HCT116 (cell line): ENCODE measurements around the gene LPIN1. TPM values are rescaled to one million over a fixed set of nuclear protein-coding genes. Genes with fewer than 3 reads are reported as not detected.

ENCODE experiments used
- ATAC-seq: fragments of 200-7000 bp; cut with Tn5 transposase; 2 replicates; pipeline ENCODE4 v1.9.1; 2020; ENCODE audit warnings: mild to moderate bottlenecking, moderate library complexity
- BruUV-seq: library from RNA; stranded (reverse); fragments of 400-500 nt; replicated peaks from 2 replicates; lab custom pipeline; 2021; lab: Mats Ljungman, UMichigan
- CTCF ChIA-PET: fragments of 300-600 bp; sonication (Branson Sonifier 250); formaldehyde crosslinking; loops from one replicate; lab custom pipeline; 2021; ENCODE audit warnings: antibody characterized with exemption; lab: Charles Lee
- POLR2A ChIA-PET: fragments of 300-600, 350-600 bp; sonication (Branson Sonifier 250); formaldehyde crosslinking; loops from one replicate; lab custom pipeline; 2021; ENCODE audit warnings: antibody characterized with exemption; lab: Charles Lee
- RAD21 ChIA-PET, 2 experiments: fragments of 300-600 bp; sonication (Branson Sonifier 250); formaldehyde crosslinking; loops; one replicate each; lab custom pipeline; 2023; ENCODE audit warnings: low total read pairs in 2 of 2; ENCODE audit not compliant: uncharacterized antibody in 2 of 2, unreplicated experiment in 2 of 2, low non-redundant PET in 1 of 2; lab: Charles Lee
- DNase-seq: peaks from one replicate; pipeline ENCODE4 v3.0.0-alpha.2; 2010; ENCODE audit warnings: low read depth, low spot score
- H2AFZ ChIP-seq: fragments of 200-600 bp; shearing (Covaris generic), sonication (generic); 2 replicates; pipeline ENCODE4 v1.6.1; 2017; ENCODE audit warnings: low read depth, mixed run types, mixed read lengths, antibody characterized with exemption, low read length; ENCODE audit not compliant: poor library complexity, severe bottlenecking
- H3K27ac ChIP-seq: 2 replicates; pipeline ENCODE4 v1.5.1; 2012; ENCODE audit warnings: low read depth, low read length
- H3K27me3 ChIP-seq: fragments of 200-600 bp; sonication (generic); 2 replicates; pipeline ENCODE4 v1.6.1; 2016; ENCODE audit warnings: mixed run types, low read length, mixed read lengths; ENCODE audit not compliant: insufficient read depth
- H3K36me3 ChIP-seq, 2 experiments: fragments of 200-500 bp in 1 of 2; fragments of 200-600 bp in 1 of 2; sonication (Bioruptor generic) in 1 of 2; sonication (generic) in 1 of 2; 2 replicates each; pipeline versions ENCODE4 v1.5.1 to v1.6.1; 2014 to 2016; ENCODE audit warnings: low read length in 2 of 2, inconsistent platforms in 1 of 2, mixed read lengths in 1 of 2, mixed run types in 1 of 2; ENCODE audit not compliant: insufficient read depth in 2 of 2, control insufficient read depth in 1 of 2
- H3K4me1 ChIP-seq, 2 experiments: fragments of 200-600 bp in 1 of 2; sonication (generic) in 1 of 2; 2 replicates each; pipeline versions ENCODE4 v1.5.1 to v1.6.1; 2012 to 2017; ENCODE audit warnings: low read length in 2 of 2, inconsistent platforms in 1 of 2, mild to moderate bottlenecking in 1 of 2, mixed read lengths in 1 of 2, mixed run types in 1 of 2, moderate library complexity in 1 of 2; ENCODE audit not compliant: insufficient read depth in 2 of 2, control insufficient read depth in 1 of 2
- H3K4me2 ChIP-seq: fragments of 200-600 bp; sonication (generic); 2 replicates; pipeline ENCODE4 v1.6.1; 2017; ENCODE audit warnings: mixed run types, low read length, mixed read lengths
- H3K4me3 ChIP-seq, 2 experiments: fragments of 200-600 bp in 1 of 2; sonication (generic) in 1 of 2; replicated peaks in 1 of 2; 2 replicates each; pipeline ENCODE4 v1.5.1; 2011 to 2016; ENCODE audit warnings: low read length in 2 of 2, control low read depth in 1 of 2, low read depth in 1 of 2, mild to moderate bottlenecking in 1 of 2, mixed read lengths in 1 of 2, mixed run types in 1 of 2
- H3K79me2 ChIP-seq: fragments of 200-600 bp; sonication (generic); 2 replicates; pipeline ENCODE4 v1.6.1; 2017; ENCODE audit warnings: mild to moderate bottlenecking, mixed run types, low read length, moderate library complexity, mixed read lengths; ENCODE audit not compliant: insufficient read depth
- H3K9ac ChIP-seq: fragments of 200-600 bp; sonication (generic); 2 replicates; pipeline ENCODE4 v1.6.1; 2016; ENCODE audit warnings: low read length, mixed read lengths
- H3K9me2 ChIP-seq: fragments of 200-600 bp; sonication (generic), shearing (Covaris generic); 2 replicates; pipeline ENCODE4 v1.6.1; 2017; ENCODE audit warnings: mixed run types, mild to moderate bottlenecking, moderate library complexity; ENCODE audit not compliant: insufficient read depth
- H3K9me3 ChIP-seq, 2 experiments: fragments of 200-500 bp in 1 of 2; fragments of 200-600 bp in 1 of 2; sonication (Bioruptor generic) in 1 of 2; sonication (generic) in 1 of 2; 2 replicates each; pipeline ENCODE4 v1.6.1; 2014 to 2017; ENCODE audit warnings: low read length in 2 of 2, mixed read lengths in 2 of 2, inconsistent platforms in 1 of 2, low read depth in 1 of 2, mild to moderate bottlenecking in 1 of 2, mixed run types in 1 of 2, moderate library complexity in 1 of 2; ENCODE audit not compliant: control insufficient read depth in 1 of 2, insufficient read depth in 1 of 2
- H4K20me1 ChIP-seq: fragments of 200-600 bp; sonication (generic), shearing (Covaris generic); 2 replicates; pipeline ENCODE4 v1.6.1; 2017; ENCODE audit warnings: mixed run types, mild to moderate bottlenecking, moderate library complexity; ENCODE audit not compliant: insufficient read depth
- ATF3 ChIP-seq: IDR thresholded peaks from 2 replicates; pipeline ENCODE4 v1.6.1; 2012
- CTCF ChIP-seq, 3 experiments: fragments of 200-600 bp in 1 of 3; sonication (generic) in 1 of 3; IDR thresholded peaks in 2 of 3; conservative IDR thresholded peaks in 1 of 3; 2 replicates each; pipeline ENCODE4 v1.5.1; 2012 to 2017; ENCODE audit warnings: low read depth in 2 of 3, low read length in 2 of 3, antibody characterized with exemption in 1 of 3, borderline replicate concordance in 1 of 3, control low read depth in 1 of 3, mild to moderate bottlenecking in 1 of 3, mixed read lengths in 1 of 3, mixed run types in 1 of 3, moderate library complexity in 1 of 3; ENCODE audit not compliant: insufficient read depth in 1 of 3
- ELF1 ChIP-seq: IDR thresholded peaks from 2 replicates; pipeline ENCODE4 v1.6.1; 2012; ENCODE audit warnings: low read depth, borderline replicate concordance
- EZH2phosphoT487 ChIP-seq: fragments of 200-600 bp; IDR thresholded peaks from 2 replicates; pipeline ENCODE4 v1.6.1; 2018; ENCODE audit warnings: antibody characterized with exemption, borderline replicate concordance
- JUND ChIP-seq: IDR thresholded peaks from 2 replicates; pipeline ENCODE4 v1.6.1; 2012
- MAX ChIP-seq: IDR thresholded peaks from 2 replicates; pipeline ENCODE4 v1.6.1; 2012
- POLR2A ChIP-seq: IDR thresholded peaks from 2 replicates; pipeline ENCODE4 v1.7.0; 2011; ENCODE audit warnings: borderline replicate concordance; ENCODE audit not compliant: insufficient read depth, insufficient read length; ENCODE audit errors: extremely low read depth
- RAD21 ChIP-seq: IDR thresholded peaks from 2 replicates; pipeline ENCODE4 v1.6.1; 2012; ENCODE audit warnings: low read depth, mild to moderate bottlenecking
- REST ChIP-seq: IDR thresholded peaks from 2 replicates; pipeline ENCODE4 v1.6.1; 2012; ENCODE audit warnings: low read depth
- SP1 ChIP-seq: IDR thresholded peaks from 2 replicates; pipeline ENCODE4 v1.6.1; 2012; ENCODE audit warnings: low read depth
- SRF ChIP-seq: IDR thresholded peaks from 2 replicates; pipeline ENCODE4 v1.6.1; 2012; ENCODE audit warnings: low read depth
- TCF7L2 ChIP-seq: IDR thresholded peaks from 2 replicates; pipeline ENCODE4 v1.7.0; 2011; ENCODE audit warnings: borderline replicate concordance, inconsistent platforms; ENCODE audit not compliant: insufficient read depth, insufficient read length; ENCODE audit errors: extremely low read depth
- YY1 ChIP-seq: IDR thresholded peaks from 2 replicates; pipeline ENCODE4 v1.6.1; 2011; ENCODE audit warnings: low read length, low read depth, moderate library complexity, mild to moderate bottlenecking; ENCODE audit not compliant: insufficient replicate concordance; ENCODE audit errors: extremely low read depth
- ZFX ChIP-seq: fragments of 450-650 bp; IDR thresholded peaks from 2 replicates; pipeline ENCODE4 v1.6.1; 2017
- ZNF274 ChIP-seq: fragments of 200-500 bp; sonication (Bioruptor generic); IDR thresholded peaks from 2 replicates; pipeline ENCODE4 v1.6.1; 2014; ENCODE audit warnings: mild to moderate bottlenecking, low read depth, low read length, inconsistent platforms
- intact Hi-C: fragments of 100-400 bp; cut with micrococcal nuclease; formaldehyde crosslinking; loops from 2 replicates; pipeline ENCODE4 v1.10.0; 2022
- total RNA-seq: library from RNA; stranded (reverse); gene quantifications from one replicate; pipeline ENCODE4 v1.2.1, GENCODE V29; 2021; ENCODE audit not compliant: unreplicated experiment

Gene LPIN1
- total RNA-seq, 1 experiment from 2014 or later, result 16.7 TPM

GRCh38 chr2:11774600-11774999 is 28.2 kb downstream of the LPIN1 start:
- Histone ChIP-seq H3K9ac (no peak overlapping the region), H3K79me2 (no peaks in the 10 kb centered on the region), H3K9me3 (no peaks in the 10 kb centered on the region), H3K9me2 (no peaks in the 10 kb centered on the region), H3K27me3 (no peaks in the 10 kb centered on the region), H3K4me3 (no peak overlapping the region), H3K27ac (no peak overlapping the region), H3K4me2 (no peak overlapping the region), H3K4me1 (peaks cover 0 to 11% of the 10 kb centered on the region in 2 experiments; a peak in 3 of 4 replicates), H3K36me3 (peaks cover 7 to 9% of the 10 kb centered on the region in 2 experiments; a peak in 1 of 4 replicates)
- ChIA-PET CTCF (interaction anchor here (1.0 kb wide), 1 partner anchor 82 kb away, joined by 4 read pairs; no protein-coding TSS in a partner anchor), POLR2A (no interaction called here), RAD21 (no interaction called here)
- ATAC-seq (no peak), DNase-seq (no peak)
- BruUV-seq, result no TSS peak
- intact Hi-C loops, result no loop called here
- TF ChIP-seq TCF7L2, result no peak
- TF ChIP-seq, all 23 proteins: peak for 0
- no peaks in the 10 kb centered on the region for H4K20me1 ChIP-seq
- no peak overlapping the region for H2AFZ ChIP-seq

GRCh38 chr2:11775384-11775783 is 29.0 kb downstream of the LPIN1 start:
- Histone ChIP-seq H3K4me2 (no peak overlapping the region), H3K79me2 (no peaks in the 10 kb centered on the region), H3K4me1 (peaks cover 0 to 11% of the 10 kb centered on the region in 2 experiments; a peak in 3 of 4 replicates), H3K27me3 (no peaks in the 10 kb centered on the region), H3K27ac (no peak overlapping the region), H3K9me3 (no peaks in the 10 kb centered on the region), H3K4me3 (no peak overlapping the region), H4K20me1 (no peaks in the 10 kb centered on the region), H3K9me2 (no peaks in the 10 kb centered on the region), H3K9ac (no peak overlapping the region), H2AFZ (no peak overlapping the region), H3K36me3 (peaks cover 7 to 9% of the 10 kb centered on the region in 2 experiments; a peak in 1 of 4 replicates)
- RAD21 ChIA-PET, result no interaction called here
- POLR2A ChIA-PET, result no interaction called here
- DNase-seq, result no peak
- CTCF ChIA-PET, result interaction anchor here (1.0 kb wide), 1 partner anchor 82 kb away, joined by 4 read pairs; no protein-coding TSS in a partner anchor
- intact Hi-C loops, result loop anchor here (5.0 kb wide), 2 partner anchors 193 to 298 kb away; no protein-coding TSS in a partner anchor
- no TSS peak for BruUV-seq
- ATAC-seq, result no peak
- no peak for TF ChIP-seq ATF3
- TF ChIP-seq TCF7L2, result no peak
- no peak for TF ChIP-seq YY1
- TF ChIP-seq ZNF274, result no peak
- TF ChIP-seq SP1, result no peak
- TF ChIP-seq REST, result no peak
- no peak for TF ChIP-seq CTCF (IDR thresholded peaks at IDR 0.05 in 2 of 3, conservative IDR thresholded peaks at IDR 0.05 in 1 of 3; ENCODE audit: borderline replicate concordance in 1 of 3, insufficient read depth in 1 of 3, low read depth in 2 of 3, low read length in 2 of 3)
- no peak for TF ChIP-seq EZH2phosphoT487
- TF ChIP-seq ZFX, result no peak
- no peak for TF ChIP-seq ELF1
- no peak for TF ChIP-seq RAD21
- TF ChIP-seq MAX, result no peak
- no peak for TF ChIP-seq SRF
- TF ChIP-seq POLR2A, result no peak
- TF ChIP-seq JUND, result no peak
